Caki2 (cell line): ENCODE results near the gene NDUFV1. TPM values are rescaled to one million over a fixed set of nuclear protein-coding genes. Genes with fewer than 3 reads are reported as not detected.
"Not testable (repeated sequence)": the region's sequence is repeated elsewhere in the genome, so short reads cannot be mapped to it uniquely, and the experiment has no call there.

Source experiments
- DNase-seq: peaks from one replicate; pipeline ENCODE4 v3.0.0-alpha.2; 2015; ENCODE audit warnings: low read depth
- in situ Hi-C: cut with HindIII; loops from 2 replicates; pipeline ENCODE4 v1.10.0; 2016; ENCODE audit warnings: low sequenced_read_pairs, low pct_unique_long_range_greater_than_20kb, mixed read lengths
- total RNA-seq: library from RNA; depleted of rRNA; stranded (reverse); fragments of >200 nt; shearing (Covaris generic); gene quantifications from 2 replicates; pipeline ENCODE4 v1.2.3, GENCODE V29; 2014; ENCODE audit warnings: low replicate concordance

NDUFV1 gene
- total RNA-seq, 1 experiment from 2014 or later = 237 TPM

GRCh38 chr11:67632982-67633755 lies 26.4 kb downstream of the NDUFV1 start:
- in situ Hi-C loops = no loop called here
- DNase-seq = no peak

GRCh38 chr11:67633758-67634365 lies 27.1 kb downstream of the NDUFV1 start:
- no peak for DNase-seq
- in situ Hi-C loops = no loop called here

- DNase-seq = no peak
- in situ Hi-C loops = no loop called here
These were observed 27.9 kb downstream of the NDUFV1 start for GRCh38 chr11:67634366-67635230.

- no peak for DNase-seq
- in situ Hi-C loops = no loop called here
These were observed 28.4 kb downstream of the NDUFV1 start for GRCh38 chr11:67635231-67635521.

GRCh38 chr11:67636962-67637361 lies 30.2 kb downstream of the NDUFV1 start:
- in situ Hi-C loops = no loop called here
- DNase-seq = no peak

GRCh38 chr11:67637441-67637840 lies 30.7 kb downstream of the NDUFV1 start:
- DNase-seq, in situ Hi-C loops: not testable (repeated sequence)

- in situ Hi-C loops = no loop called here
- no peak for DNase-seq
These were observed 32.0 kb downstream of the NDUFV1 start for GRCh38 chr11:67638535-67639437.

- no peak for DNase-seq
- in situ Hi-C loops = no loop called here
These were observed 32.7 kb downstream of the NDUFV1 start, which contains the start of gene TBX10 for GRCh38 chr11:67639438-67639859. Gene TBX10 (minus strand): TSS chr11:67639763. CDS start chr11:67639472, 291 bp downstream.

- in situ Hi-C loops = no loop called here
- no peak for DNase-seq
These were observed 33.5 kb downstream of the NDUFV1 start for GRCh38 chr11:67640021-67640757.

- no peak for DNase-seq
- in situ Hi-C loops = no loop called here
These were observed 34.1 kb downstream of the NDUFV1 start for GRCh38 chr11:67640758-67641337.

- in situ Hi-C loops = no loop called here
- no peak for DNase-seq
These were observed 34.8 kb downstream of the NDUFV1 start for GRCh38 chr11:67641338-67642172.

GRCh38 chr11:67642173-67643120 lies 35.7 kb downstream of the NDUFV1 start:
- no peak for DNase-seq
- in situ Hi-C loops = no loop called here

GRCh38 chr11:67644042-67644441 lies 37.3 kb downstream of the NDUFV1 start:
- in situ Hi-C loops = no loop called here
- DNase-seq = no peak

GRCh38 chr11:67644472-67645418 lies 38.0 kb downstream of the NDUFV1 start:
- in situ Hi-C loops = no loop called here
- DNase-seq = no peak
